Ectodermal cell (in vitro differentiated cells): ENCODE measurements around the gene SLC22A2.

ENCODE experiments used
- H3K27ac ChIP-seq: 2 replicates; pipeline ENCODE4 v1.7.0; 2013; ENCODE audit warnings: mild to moderate bottlenecking, low read depth, low read length; ENCODE audit not compliant: insufficient read depth, poor library complexity, severe bottlenecking
- H3K27me3 ChIP-seq: 2 replicates; pipeline ENCODE4 v1.7.0; 2013; ENCODE audit warnings: mild to moderate bottlenecking, low read length; ENCODE audit not compliant: insufficient read depth, control insufficient read depth, poor library complexity, severe bottlenecking
- H3K36me3 ChIP-seq: one replicate; pipeline ENCODE4 v1.7.0; 2013; ENCODE audit warnings: low read length; ENCODE audit not compliant: control insufficient read depth, insufficient read depth
- H3K4me1 ChIP-seq: one replicate; pipeline ENCODE4 v1.7.0; 2013; ENCODE audit warnings: low read length; ENCODE audit not compliant: control insufficient read depth, insufficient read depth
- H3K4me3 ChIP-seq: 2 replicates; pipeline ENCODE4 v1.7.0; 2013; ENCODE audit warnings: low read depth, low read length, control low read depth; ENCODE audit not compliant: insufficient read depth
- H3K9me3 ChIP-seq: 2 replicates; pipeline ENCODE4 v1.7.0; 2013; ENCODE audit warnings: mild to moderate bottlenecking, low read length, moderate library complexity; ENCODE audit not compliant: control insufficient read depth
- WGBS, 2 experiments: methylation state at CpG; one replicate each; pipeline ENCODE4 v1.1.7; 2013; ENCODE audit warnings: missing lambda C conversion rate in 2 of 2; 5-methylcytosine and 5-hydroxymethylcytosine counted together

SLC22A2 gene

GRCh38 chr6:160221918-160222317 is 36.7 kb downstream of the SLC22A2 start:
- H3K27me3 ChIP-seq, result no peaks in the 10 kb centered on the region
- no peaks in the 10 kb centered on the region for H3K4me1 ChIP-seq
- no peaks in the 10 kb centered on the region for H3K9me3 ChIP-seq
- H3K4me3 ChIP-seq, result no peak overlapping the region
- WGBS, 2 experiments, result 88 to 96% methylated on average over 1 of the region's 1 CpG
- H3K36me3 ChIP-seq, result no peaks in the 10 kb centered on the region
- no peak overlapping the region for H3K27ac ChIP-seq

- H3K36me3 ChIP-seq, result no peaks in the 10 kb centered on the region
- no peaks in the 10 kb centered on the region for H3K9me3 ChIP-seq
- H3K27ac ChIP-seq, result no peak overlapping the region
- no peak overlapping the region for H3K4me3 ChIP-seq
- no peaks in the 10 kb centered on the region for H3K27me3 ChIP-seq
- no peaks in the 10 kb centered on the region for H3K4me1 ChIP-seq
- 42 to 52% methylated on average over 3 of the region's 3 CpGs for WGBS, 2 experiments
Measured at GRCh38 chr6:160221423-160221822, 37.2 kb downstream of the SLC22A2 start.

- no peak overlapping the region for H3K27ac ChIP-seq
- WGBS, 2 experiments, result 86 to 88% methylated on average over 2 of the region's 2 CpGs
- no peaks in the 10 kb centered on the region for H3K36me3 ChIP-seq
- no peaks in the 10 kb centered on the region for H3K4me1 ChIP-seq
- no peak overlapping the region for H3K4me3 ChIP-seq
- no peaks in the 10 kb centered on the region for H3K27me3 ChIP-seq
- no peaks in the 10 kb centered on the region for H3K9me3 ChIP-seq
Measured at GRCh38 chr6:160218810-160219209, 39.8 kb downstream of the SLC22A2 start.

- Histone ChIP-seq H3K27ac (no peak overlapping the region), H3K36me3 (no peaks in the 10 kb centered on the region), H3K4me3 (no peak overlapping the region), H3K4me1 (no peaks in the 10 kb centered on the region), H3K9me3 (no peaks in the 10 kb centered on the region), H3K27me3 (no peaks in the 10 kb centered on the region)
- 90 to 97% methylated on average over 3 to 4 of the region's 4 CpGs for WGBS, 2 experiments
Measured at GRCh38 chr6:160217863-160218262, 40.8 kb downstream of the SLC22A2 start.

- Histone ChIP-seq H3K36me3 (no peaks in the 10 kb centered on the region), H3K9me3 (no peaks in the 10 kb centered on the region), H3K4me1 (no peaks in the 10 kb centered on the region), H3K27ac (no peak overlapping the region), H3K4me3 (no peak overlapping the region), H3K27me3 (no peaks in the 10 kb centered on the region)
- 90 to 95% methylated on average over 1 of the region's 1 CpG for WGBS, 2 experiments
Measured at GRCh38 chr6:160217073-160217472, 41.5 kb downstream of the SLC22A2 start.

GRCh38 chr6:160215232-160215631 is 43.4 kb downstream of the SLC22A2 start:
- no peaks in the 10 kb centered on the region for H3K27me3 ChIP-seq
- H3K27ac ChIP-seq, result no peak overlapping the region
- H3K9me3 ChIP-seq, result no peaks in the 10 kb centered on the region
- no peaks in the 10 kb centered on the region for H3K36me3 ChIP-seq
- H3K4me1 ChIP-seq, result no peaks in the 10 kb centered on the region
- H3K4me3 ChIP-seq, result no peak overlapping the region
- WGBS, 2 experiments, result 63 to 65% methylated on average over 3 of the region's 3 CpGs

- no peak overlapping the region for H3K27ac ChIP-seq
- no peak overlapping the region for H3K4me3 ChIP-seq
- H3K9me3 ChIP-seq, result no peaks in the 10 kb centered on the region
- WGBS, 2 experiments, result 91 to 97% methylated on average over 3 of the region's 3 CpGs
- H3K4me1 ChIP-seq, result no peaks in the 10 kb centered on the region
- H3K27me3 ChIP-seq, result no peaks in the 10 kb centered on the region
- no peaks in the 10 kb centered on the region for H3K36me3 ChIP-seq
Measured at GRCh38 chr6:160207618-160208017, 51.0 kb downstream of the SLC22A2 start.

GRCh38 chr6:160204710-160205109 is 53.9 kb downstream of the SLC22A2 start:
- 83 to 100% methylated on average over 1 of the region's 1 CpG for WGBS, 2 experiments
- Histone ChIP-seq H3K27me3 (no peaks in the 10 kb centered on the region), H3K27ac (no peak overlapping the region), H3K4me1 (no peaks in the 10 kb centered on the region), H3K9me3 (no peaks in the 10 kb centered on the region), H3K4me3 (no peak overlapping the region), H3K36me3 (no peaks in the 10 kb centered on the region)

- no peaks in the 10 kb centered on the region for H3K4me1 ChIP-seq
- H3K4me3 ChIP-seq, result no peak overlapping the region
- no peaks in the 10 kb centered on the region for H3K27me3 ChIP-seq
- no peak overlapping the region for H3K27ac ChIP-seq
- WGBS, 2 experiments, result 82% methylated on average over 2 of the region's 2 CpGs; no CpG with 5 or more reads in 1 of the 2 experiments
- no peaks in the 10 kb centered on the region for H3K36me3 ChIP-seq
- no peaks in the 10 kb centered on the region for H3K9me3 ChIP-seq
Measured at GRCh38 chr6:160203953-160204352, 54.7 kb downstream of the SLC22A2 start.

- Histone ChIP-seq H3K27me3 (no peaks in the 10 kb centered on the region), H3K36me3 (no peaks in the 10 kb centered on the region), H3K4me1 (no peaks in the 10 kb centered on the region), H3K9me3 (no peaks in the 10 kb centered on the region), H3K27ac (no peak overlapping the region), H3K4me3 (no peak overlapping the region)
Measured at GRCh38 chr6:160203522-160203921, 55.1 kb downstream of the SLC22A2 start.

GRCh38 chr6:160203076-160203475 is 55.5 kb downstream of the SLC22A2 start:
- no peaks in the 10 kb centered on the region for H3K9me3 ChIP-seq
- no peaks in the 10 kb centered on the region for H3K4me1 ChIP-seq
- H3K4me3 ChIP-seq, result no peak overlapping the region
- no peaks in the 10 kb centered on the region for H3K36me3 ChIP-seq
- no peak overlapping the region for H3K27ac ChIP-seq
- WGBS, 2 experiments, result 95 to 96% methylated on average over 3 of the region's 3 CpGs
- H3K27me3 ChIP-seq, result no peaks in the 10 kb centered on the region
